PC-9 (cell line): ENCODE results near the gene PTPRT. TPM values are rescaled to one million over a fixed set of nuclear protein-coding genes. Genes with fewer than 3 reads are reported as not detected.

Experiments
- BruUV-seq: library from RNA; stranded (reverse); fragments of 400-500 nt; replicated peaks from 2 replicates; lab custom pipeline; 2021; lab: Mats Ljungman, UMichigan
- CTCF ChIA-PET: fragments of 300-600 bp; sonication (Branson Sonifier 250); formaldehyde crosslinking; loops from one replicate; lab custom pipeline; 2022; ENCODE audit warnings: antibody characterized with exemption; lab: Charles Lee
- POLR2A ChIA-PET: fragments of 300-600 bp; sonication (Branson Sonifier 250); formaldehyde crosslinking; loops from one replicate; lab custom pipeline; 2022; ENCODE audit warnings: antibody characterized with exemption; ENCODE audit not compliant: unreplicated experiment; lab: Charles Lee
- DNase-seq, 2 experiments: peaks; one replicate each; pipeline versions ENCODE4 v3.0.0 to v3.0.0-alpha.2; 2015 to 2022; ENCODE audit warnings: mixed read lengths in 1 of 2
- H2AFZ ChIP-seq: fragments of 200-600 bp; sonication (generic); 2 replicates; pipeline ENCODE4 v1.8.1; 2017; ENCODE audit warnings: antibody characterized with exemption
- H3F3A ChIP-seq: fragments of 200-600 bp; sonication (generic); 2 replicates; pipeline ENCODE4 v1.8.1; 2017; ENCODE audit warnings: antibody characterized with exemption, mild to moderate bottlenecking, low read depth; ENCODE audit not compliant: insufficient read depth
- H3K27ac ChIP-seq: fragments of 200-600 bp; sonication (generic); 2 replicates; pipeline ENCODE4 v1.6.1; 2016; ENCODE audit warnings: mixed run types
- H3K27me3 ChIP-seq: fragments of 200-600 bp; sonication (generic); 2 replicates; pipeline ENCODE4 v1.6.1; 2016; ENCODE audit warnings: low read depth, mixed run types; ENCODE audit not compliant: insufficient read depth
- H3K36me3 ChIP-seq: fragments of 200-600 bp; sonication (generic); 2 replicates; pipeline ENCODE4 v1.6.1; 2016; ENCODE audit warnings: low read depth, mixed run types
- H3K4me1 ChIP-seq: fragments of 200-600 bp; sonication (generic); replicated peaks from 2 replicates; pipeline ENCODE4 v1.6.1; 2016; ENCODE audit warnings: mixed run types; ENCODE audit not compliant: insufficient read depth
- H3K4me2 ChIP-seq: fragments of 200-600 bp; sonication (generic); 2 replicates; pipeline ENCODE4 v1.6.1; 2017; ENCODE audit warnings: mixed run types
- H3K4me3 ChIP-seq: fragments of 200-600 bp; sonication (generic); 2 replicates; pipeline ENCODE4 v1.6.1; 2016; ENCODE audit warnings: mixed run types
- H3K79me2 ChIP-seq: fragments of 200-600 bp; sonication (generic); 2 replicates; pipeline ENCODE4 v1.6.1; 2017; ENCODE audit warnings: low read depth, mixed run types
- H3K9me2 ChIP-seq: fragments of 200-600 bp; sonication (generic); 2 replicates; pipeline ENCODE4 v1.8.1; 2017; ENCODE audit warnings: mild to moderate bottlenecking; ENCODE audit not compliant: insufficient read depth
- H3K9me3 ChIP-seq: fragments of 200-600 bp; sonication (generic); 2 replicates; pipeline ENCODE4 v1.8.1; 2016; ENCODE audit warnings: low read depth; ENCODE audit not compliant: insufficient read depth
- H4K20me1 ChIP-seq: fragments of 200-600 bp; sonication (generic); 2 replicates; pipeline ENCODE4 v1.8.1; 2017; ENCODE audit not compliant: insufficient read depth
- EZH2 ChIP-seq: fragments of 200-600 bp; sonication (generic); IDR thresholded peaks from 2 replicates; pipeline ENCODE4 v1.8.0; 2017; ENCODE audit warnings: antibody characterized with exemption, low read depth
- intact Hi-C: fragments of 100-400 bp; cut with micrococcal nuclease; formaldehyde crosslinking; loops from one replicate; pipeline ENCODE4 v1.10.0; 2022; ENCODE audit not compliant: unreplicated experiment
- total RNA-seq: library from RNA; stranded (reverse); gene quantifications from 2 replicates; pipeline ENCODE4 v1.2.3, GENCODE V29; 2021
- TF ChIP-seq, protein P1 (sequence below): fragments of 200-600 bp; sonication (generic); conservative IDR thresholded peaks from 2 replicates; pipeline ENCODE4 v1.6.1; 2017; ENCODE audit warnings: mixed run types, antibody characterized with exemption, mild to moderate bottlenecking, moderate library complexity

The PTPRT gene
- total RNA-seq, 1 experiment from 2014 or later = not detected

DNA sequence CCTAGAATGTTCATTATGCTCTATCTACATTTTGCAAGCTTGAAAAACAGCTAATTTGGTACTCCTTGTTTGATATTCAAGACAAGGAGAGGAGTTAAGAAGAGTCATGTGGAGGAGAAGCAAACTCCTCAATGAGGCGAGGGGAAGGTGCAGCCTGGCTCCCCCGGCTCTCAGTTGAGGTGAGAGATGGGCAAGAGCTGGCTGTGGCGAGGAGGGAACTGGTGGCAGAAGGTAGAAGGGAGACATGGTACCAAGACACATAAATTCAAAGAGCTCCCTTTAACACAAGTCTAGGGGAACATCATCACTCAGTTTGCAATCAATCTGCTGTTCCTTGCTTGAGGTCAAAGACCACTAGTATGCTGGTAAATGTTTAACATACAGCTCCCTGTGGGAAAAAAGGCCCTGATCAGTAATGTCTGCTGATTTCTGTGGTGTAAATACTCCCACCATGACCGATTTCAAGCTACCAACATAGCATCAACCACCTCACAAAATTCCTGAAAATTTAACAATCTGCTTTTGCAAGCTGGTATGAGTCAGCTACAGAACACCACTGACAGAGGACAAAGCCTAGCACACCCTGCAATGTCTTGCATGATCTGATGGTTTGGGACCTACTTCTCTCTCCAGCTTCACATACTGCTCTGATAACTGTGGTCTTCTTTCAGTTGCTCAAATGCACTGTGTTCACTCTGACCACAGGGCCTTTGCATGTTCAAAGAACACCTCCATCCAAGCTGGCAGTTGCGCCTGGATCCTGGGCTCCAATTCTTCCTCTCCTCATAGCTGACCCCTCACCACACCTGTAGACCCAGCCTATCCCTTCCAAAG lies 1055.2 kb downstream of the PTPRT start:
- Histone ChIP-seq H3K4me2 (no peak overlapping the region), H3K9me2 (no peaks in the 10 kb centered on the region), H3K4me3 (no peak overlapping the region), H3K9me3 (no peaks in the 10 kb centered on the region), H3K4me1 (no peaks in the 10 kb centered on the region), H3K27ac (no peak overlapping the region), H4K20me1 (no peaks in the 10 kb centered on the region), H3K36me3 (no peaks in the 10 kb centered on the region), H3K27me3 (peaks cover 4% of the 10 kb centered on the region; the same call in 1 of the 2 replicates), H3K79me2 (no peaks in the 10 kb centered on the region), H3F3A (no peaks in the 10 kb centered on the region), H2AFZ (no peak overlapping the region)
- no TSS peak for BruUV-seq
- DNase-seq = no peak
- TF ChIP-seq EZH2 = no peak
- TF ChIP-seq, protein P1, sequence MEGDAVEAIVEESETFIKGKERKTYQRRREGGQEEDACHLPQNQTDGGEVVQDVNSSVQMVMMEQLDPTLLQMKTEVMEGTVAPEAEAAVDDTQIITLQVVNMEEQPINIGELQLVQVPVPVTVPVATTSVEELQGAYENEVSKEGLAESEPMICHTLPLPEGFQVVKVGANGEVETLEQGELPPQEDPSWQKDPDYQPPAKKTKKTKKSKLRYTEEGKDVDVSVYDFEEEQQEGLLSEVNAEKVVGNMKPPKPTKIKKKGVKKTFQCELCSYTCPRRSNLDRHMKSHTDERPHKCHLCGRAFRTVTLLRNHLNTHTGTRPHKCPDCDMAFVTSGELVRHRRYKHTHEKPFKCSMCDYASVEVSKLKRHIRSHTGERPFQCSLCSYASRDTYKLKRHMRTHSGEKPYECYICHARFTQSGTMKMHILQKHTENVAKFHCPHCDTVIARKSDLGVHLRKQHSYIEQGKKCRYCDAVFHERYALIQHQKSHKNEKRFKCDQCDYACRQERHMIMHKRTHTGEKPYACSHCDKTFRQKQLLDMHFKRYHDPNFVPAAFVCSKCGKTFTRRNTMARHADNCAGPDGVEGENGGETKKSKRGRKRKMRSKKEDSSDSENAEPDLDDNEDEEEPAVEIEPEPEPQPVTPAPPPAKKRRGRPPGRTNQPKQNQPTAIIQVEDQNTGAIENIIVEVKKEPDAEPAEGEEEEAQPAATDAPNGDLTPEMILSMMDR = no peak
- ChIA-PET CTCF (no interaction called here), POLR2A (no interaction called here)
- intact Hi-C loops = no loop called here

DNA sequence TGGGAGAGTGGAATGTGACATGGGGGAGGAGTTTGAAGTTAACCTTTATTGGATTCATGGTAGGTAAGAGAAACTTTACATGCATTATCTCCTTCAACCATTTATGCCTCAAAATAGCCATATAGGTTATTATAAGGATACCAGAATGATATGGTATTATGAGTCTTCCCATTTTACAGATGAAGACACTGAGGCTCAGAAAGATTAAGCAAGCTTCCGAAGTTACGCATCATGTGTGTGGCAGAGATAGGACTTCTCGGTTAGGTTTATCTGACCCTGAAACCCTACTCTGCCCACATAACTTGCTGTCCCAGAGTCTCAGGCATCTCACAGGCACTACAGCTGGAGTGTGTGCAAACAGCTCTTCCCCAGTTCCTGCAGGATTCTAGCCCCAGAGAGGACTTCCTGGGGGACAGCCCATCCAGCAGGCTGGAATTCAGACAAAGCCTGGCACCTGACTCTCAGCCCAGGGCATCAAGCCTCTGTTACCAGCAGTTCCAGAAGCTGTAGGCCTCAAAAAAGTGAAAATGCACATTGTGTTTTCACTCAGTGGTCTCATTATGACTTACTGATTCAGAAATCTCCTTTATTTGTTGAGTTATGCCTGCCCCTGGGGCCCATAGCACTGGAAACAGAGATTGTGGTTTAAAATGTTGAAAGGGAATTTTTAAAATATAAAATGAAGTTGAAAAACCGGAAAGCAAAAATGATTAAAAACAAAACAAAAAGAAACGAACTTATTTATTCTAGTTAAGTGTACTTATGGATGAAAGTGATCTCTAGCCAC lies 1058.7 kb downstream of the PTPRT start:
- Histone ChIP-seq H3K9me2 (no peaks in the 10 kb centered on the region), H3K4me1 (no peaks in the 10 kb centered on the region), H2AFZ (no peak overlapping the region), H3K27me3 (peaks cover 4% of the 10 kb centered on the region; the same call in 1 of the 2 replicates), H3K4me2 (no peak overlapping the region), H3K36me3 (no peaks in the 10 kb centered on the region), H3K4me3 (no peak overlapping the region), H3K27ac (no peak overlapping the region), H4K20me1 (no peaks in the 10 kb centered on the region), H3F3A (no peaks in the 10 kb centered on the region), H3K79me2 (no peaks in the 10 kb centered on the region), H3K9me3 (no peaks in the 10 kb centered on the region)
- ChIA-PET POLR2A (no interaction called here), CTCF (no interaction called here)
- DNase-seq = no peak
- intact Hi-C loops = no loop called here
- TF ChIP-seq, protein P1 = no peak
- TF ChIP-seq EZH2 = no peak
- BruUV-seq = no TSS peak

DNA sequence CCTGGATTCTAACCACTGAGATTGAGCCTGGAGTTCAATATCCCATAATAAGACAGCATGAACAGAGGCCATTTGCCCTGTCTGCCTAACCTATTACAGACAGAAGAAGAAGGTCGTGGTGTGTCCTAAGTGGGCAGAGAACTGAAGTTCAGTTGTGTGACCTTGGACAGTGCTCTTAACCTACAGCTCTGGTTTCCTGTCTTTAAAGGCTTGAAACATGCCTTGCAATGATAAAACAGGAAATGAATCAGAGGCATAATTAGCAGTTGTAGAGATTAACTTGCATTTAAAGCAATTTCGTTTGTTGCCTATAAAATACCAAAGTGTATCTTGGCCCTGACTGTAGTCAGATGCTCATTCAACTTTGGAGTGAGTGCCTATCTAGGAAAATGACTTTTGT lies 1064.3 kb downstream of the PTPRT start:
- Histone ChIP-seq H3K9me3 (no peaks in the 10 kb centered on the region), H3K4me2 (no peak overlapping the region), H3K4me1 (no peaks in the 10 kb centered on the region), H4K20me1 (no peaks in the 10 kb centered on the region), H3K36me3 (no peaks in the 10 kb centered on the region), H3F3A (no peaks in the 10 kb centered on the region), H3K27me3 (peaks cover 1% of the 10 kb centered on the region; the same call in 1 of the 2 replicates), H3K4me3 (no peak overlapping the region), H3K27ac (no peak overlapping the region), H3K79me2 (no peaks in the 10 kb centered on the region), H3K9me2 (no peaks in the 10 kb centered on the region), H2AFZ (no peak overlapping the region)
- BruUV-seq = no TSS peak
- DNase-seq = no peak
- intact Hi-C loops = no loop called here
- ChIA-PET CTCF (no interaction called here), POLR2A (no interaction called here)
- TF ChIP-seq, protein P1 = no peak
- no peak for TF ChIP-seq EZH2
